ENCODE data around the gene ATG13. TPM values are rescaled to one million over a fixed set of nuclear protein-coding genes. Genes with fewer than 3 reads are reported as not detected.
"Not testable (repeated sequence)": the region's sequence is repeated elsewhere in the genome, so short reads cannot be mapped to it uniquely, and the experiment has no call there.

The ATG13 gene
- total RNA-seq, 2 experiments from 2014 or later = 70.4 to 72.1 TPM

- Mint-ChIP-seq H3K36me3 (ENCODE audit: low read depth) (peaks cover 59% of the 10 kb centered on the region), H3K9me3 (no peaks in the 10 kb centered on the region), H3K4me3 (no peak overlapping the region), H3K27ac (no peak overlapping the region), H3K27me3 (no peaks in the 10 kb centered on the region), H3K4me1 (peaks cover 5% of the 10 kb centered on the region)
- no peak for DNase-seq
- POLR2A ChIA-PET = no interaction called here
- CTCF ChIA-PET = no interaction called here
These were observed 45.0 kb downstream of the ATG13 start for GRCh38 chr11:46662366-46662765.

- H3K36me3 Mint-ChIP-seq (ENCODE audit: low read depth) = peaks cover 50% of the 10 kb centered on the region
- no peak for DNase-seq
- H3K4me1 Mint-ChIP-seq = peaks cover 5% of the 10 kb centered on the region
- no peaks in the 10 kb centered on the region for H3K9me3 Mint-ChIP-seq
- ChIA-PET CTCF (no interaction called here), POLR2A (interaction anchor here (0.8 to 1.2 kb wide), 3 partner anchors 11 to 109 kb away, joined by 3 to 4 read pairs (median 3); no protein-coding TSS in a partner anchor)
- no peak overlapping the region for H3K4me3 Mint-ChIP-seq
- peak overlapping the region; percentile 15 for H3K27ac Mint-ChIP-seq
- no peaks in the 10 kb centered on the region for H3K27me3 Mint-ChIP-seq
These were observed 46.1 kb downstream of the ATG13 start for GRCh38 chr11:46663277-46663940.

- H3K4me1 Mint-ChIP-seq = peaks cover 7% of the 10 kb centered on the region
- no peaks in the 10 kb centered on the region for H3K27me3 Mint-ChIP-seq
- peaks cover 48% of the 10 kb centered on the region for H3K36me3 Mint-ChIP-seq (ENCODE audit: low read depth)
- no peaks in the 10 kb centered on the region for H3K9me3 Mint-ChIP-seq
- no peak for DNase-seq
- ChIA-PET POLR2A (no interaction called here), CTCF (interaction anchor here (0.6 kb wide), 1 partner anchor 16 kb away, joined by 4 read pairs; no protein-coding TSS in a partner anchor)
- H3K27ac Mint-ChIP-seq = no peak overlapping the region
- no peak overlapping the region for H3K4me3 Mint-ChIP-seq
These were observed 47.3 kb downstream of the ATG13 start for GRCh38 chr11:46664612-46665011.

- Mint-ChIP-seq H3K36me3 (ENCODE audit: low read depth) (peaks cover 47% of the 10 kb centered on the region), H3K27me3 (no peaks in the 10 kb centered on the region), H3K4me1 (peaks cover 13% of the 10 kb centered on the region), H3K4me3 (no peak overlapping the region), H3K9me3 (no peaks in the 10 kb centered on the region), H3K27ac (no peak overlapping the region)
- CTCF ChIA-PET = interaction anchor here (0.7 kb wide), 1 partner anchor 636 kb away, joined by 5 read pairs; no protein-coding TSS in a partner anchor
- no peak for DNase-seq
- POLR2A ChIA-PET = no interaction called here
These were observed 48.0 kb downstream of the ATG13 start for GRCh38 chr11:46665356-46665755.

GRCh38 chr11:46666516-46666915 lies 49.2 kb downstream of the ATG13 start:
- Mint-ChIP-seq H3K27ac (no peak overlapping the region), H3K36me3 (ENCODE audit: low read depth) (peaks cover 47% of the 10 kb centered on the region), H3K4me3 (no peak overlapping the region), H3K27me3 (no peaks in the 10 kb centered on the region), H3K9me3 (no peaks in the 10 kb centered on the region), H3K4me1 (peaks cover 23% of the 10 kb centered on the region)
- ChIA-PET POLR2A (no interaction called here), CTCF (no interaction called here)
- DNase-seq = no peak

- ChIA-PET CTCF (no interaction called here), POLR2A (no interaction called here)
- no peak overlapping the region for H3K27ac Mint-ChIP-seq
- H3K9me3 Mint-ChIP-seq = no peaks in the 10 kb centered on the region
- no peaks in the 10 kb centered on the region for H3K27me3 Mint-ChIP-seq
- DNase-seq = no peak
- peaks cover 52% of the 10 kb centered on the region for H3K36me3 Mint-ChIP-seq (ENCODE audit: low read depth)
- H3K4me3 Mint-ChIP-seq = no peak overlapping the region
- H3K4me1 Mint-ChIP-seq = peaks cover 29% of the 10 kb centered on the region
These were observed 49.7 kb downstream of the ATG13 start for GRCh38 chr11:46667043-46667481.

- no peak for DNase-seq
- H3K4me3 Mint-ChIP-seq = no peak overlapping the region
- peaks cover 36% of the 10 kb centered on the region for H3K4me1 Mint-ChIP-seq
- no peak overlapping the region for H3K27ac Mint-ChIP-seq
- peaks cover 53% of the 10 kb centered on the region for H3K36me3 Mint-ChIP-seq (ENCODE audit: low read depth)
- no peaks in the 10 kb centered on the region for H3K9me3 Mint-ChIP-seq
- H3K27me3 Mint-ChIP-seq = no peaks in the 10 kb centered on the region
- ChIA-PET POLR2A (interaction anchor here (8.5 kb wide), 1 partner anchor 32 kb away, joined by 124 read pairs; the partner anchor contains the start of genes ARHGAP1 and ZNF408), CTCF (interaction anchor here (4.5 kb wide), 1 partner anchor 31 kb away, joined by 49 read pairs; the partner anchor contains the start of genes ARHGAP1 and ZNF408)
These were observed 51.2 kb downstream of the ATG13 start for GRCh38 chr11:46668480-46669085.

- ChIA-PET POLR2A (interaction anchor here (1.1 to 8.5 kb wide), 4 partner anchors 31 to 109 kb away, joined by 3 to 124 read pairs (median 26); partner anchors contain the start of genes AMBRA1, ARHGAP1, ATG13 and HARBI1), CTCF (interaction anchor here (1.3 to 4.5 kb wide), 3 partner anchors 10 to 30 kb away, joined by 4 to 49 read pairs (median 9); partner anchors contain the start of genes ARHGAP1 and ZNF408)
- Mint-ChIP-seq H3K27me3 (no peaks in the 10 kb centered on the region), H3K4me3 (no peak overlapping the region), H3K9me3 (no peaks in the 10 kb centered on the region), H3K36me3 (ENCODE audit: low read depth) (peaks cover 52% of the 10 kb centered on the region), H3K27ac (peak overlapping the region; percentile 98), H3K4me1 (peaks cover 40% of the 10 kb centered on the region)
- no peak for DNase-seq
These were observed 52.4 kb downstream of the ATG13 start for GRCh38 chr11:46669711-46670139.

GRCh38 chr11:46670521-46670920 lies 53.2 kb downstream of the ATG13 start:
- H3K9me3 Mint-ChIP-seq, H3K27me3 Mint-ChIP-seq, H3K4me3 Mint-ChIP-seq, DNase-seq: not testable (repeated sequence)
- H3K4me1 Mint-ChIP-seq = peaks cover 48% of the 10 kb centered on the region
- peak overlapping the region; percentile 98 for H3K27ac Mint-ChIP-seq
- CTCF ChIA-PET = interaction anchor here (0.9 to 4.5 kb wide), 12 partner anchors 11 to 319 kb away, joined by 3 to 49 read pairs (median 5); partner anchors contain the start of genes ARHGAP1, ATG13, HARBI1 and ZNF408
- POLR2A ChIA-PET = interaction anchor here (0.6 to 8.5 kb wide), 12 partner anchors 11 to 545 kb away, joined by 3 to 124 read pairs (median 6); partner anchors contain the start of genes AMBRA1, ARHGAP1, ATG13 and DDB2
- peaks cover 53% of the 10 kb centered on the region for H3K36me3 Mint-ChIP-seq (ENCODE audit: low read depth)

GRCh38 chr11:46671958-46672315 lies 54.6 kb downstream of the ATG13 start:
- Mint-ChIP-seq H3K9me3 (no peaks in the 10 kb centered on the region), H3K36me3 (ENCODE audit: low read depth) (peaks cover 47% of the 10 kb centered on the region), H3K27me3 (no peaks in the 10 kb centered on the region), H3K4me3 (peak overlapping the region; percentile 1), H3K4me1 (peaks cover 60% of the 10 kb centered on the region), H3K27ac (peak overlapping the region; percentile 98)
- ChIA-PET POLR2A (interaction anchor here (1.2 to 8.5 kb wide), 7 partner anchors 9 to 543 kb away, joined by 3 to 124 read pairs (median 9); partner anchors contain the start of genes ARHGAP1, ATG13, DDB2 and HARBI1), CTCF (interaction anchor here (1.3 to 4.5 kb wide), 5 partner anchors 28 to 182 kb away, joined by 4 to 49 read pairs (median 6); partner anchors contain the start of genes AMBRA1, ARHGAP1, ATG13 and HARBI1)
- no peak for DNase-seq

- H3K4me1 Mint-ChIP-seq = peaks cover 62% of the 10 kb centered on the region
- H3K27ac Mint-ChIP-seq = peak overlapping the region; percentile 98
- H3K9me3 Mint-ChIP-seq = no peaks in the 10 kb centered on the region
- ChIA-PET POLR2A (interaction anchor here (1.2 to 8.5 kb wide), 5 partner anchors 16 to 55 kb away, joined by 3 to 124 read pairs (median 9); partner anchors contain the start of genes ARHGAP1, ATG13, HARBI1 and ZNF408), CTCF (interaction anchor here (4.5 kb wide), 1 partner anchor 27 kb away, joined by 49 read pairs; the partner anchor contains the start of genes ARHGAP1 and ZNF408)
- H3K4me3 Mint-ChIP-seq = no peak overlapping the region
- no peaks in the 10 kb centered on the region for H3K27me3 Mint-ChIP-seq
- no peak for DNase-seq
- peaks cover 47% of the 10 kb centered on the region for H3K36me3 Mint-ChIP-seq (ENCODE audit: low read depth)
These were observed 55.1 kb downstream of the ATG13 start for GRCh38 chr11:46672381-46672839.

GRCh38 chr11:46673713-46674462 lies 56.5 kb downstream of the ATG13 start:
- H3K4me1 Mint-ChIP-seq = peaks cover 62% of the 10 kb centered on the region

More at GRCh38 chr11:46673713-46674462, 56.5 kb downstream of the ATG13 start:
- no peak for DNase-seq
- Mint-ChIP-seq H3K9me3 (no peaks in the 10 kb centered on the region), H3K27ac (peak overlapping the region; percentile 83), H3K27me3 (no peaks in the 10 kb centered on the region), H3K36me3 (ENCODE audit: low read depth) (peaks cover 54% of the 10 kb centered on the region), H3K4me3 (no peak overlapping the region)
- ChIA-PET CTCF (interaction anchor here (0.6 to 1.8 kb wide), 3 partner anchors 56 to 184 kb away, joined by 3 to 6 read pairs (median 4); partner anchors contain the start of genes ATG13 and HARBI1), POLR2A (interaction anchor here (1.0 to 8.5 kb wide), 5 partner anchors 11 to 119 kb away, joined by 3 to 124 read pairs (median 7); partner anchors contain the start of genes ARHGAP1, ATG13, HARBI1 and ZNF408)

Data from activated CD4-positive, alpha-beta memory T cell treated with anti-CD3 and anti-CD28 coated beads, Interleukin-2, amount 10 ng/mL, durations not matched to agents 7 days and 5 days (primary cell).